HL-60 (cell line): ENCODE results near the gene TTYH3.

Source experiments
- DNase-seq, 2 experiments: peaks; one replicate each; pipeline ENCODE4 v3.0.0-alpha.2; 2010 to 2020; ENCODE audit warnings: low read depth in 1 of 2, low spot score in 1 of 2
- H3K27ac ChIP-seq: fragments of 250-450 bp; sonication (Bioruptor Pico); replicated peaks from 2 replicates; pipeline ENCODE4 v1.5.1; 2020; ENCODE audit warnings: mild to moderate bottlenecking, moderate library complexity
- H3K27me3 ChIP-seq: fragments of 250-450 bp; sonication (Bioruptor Pico); 2 replicates; pipeline ENCODE4 v1.5.1; 2021; ENCODE audit warnings: mild to moderate bottlenecking, moderate library complexity; ENCODE audit not compliant: insufficient read depth, poor library complexity, severe bottlenecking
- H3K4me3 ChIP-seq: replicated peaks from 2 replicates; pipeline ENCODE4 v1.5.1; 2011; ENCODE audit warnings: mild to moderate bottlenecking, control low read depth, low read length; ENCODE audit not compliant: insufficient read depth
- GABPA ChIP-seq: IDR thresholded peaks from 2 replicates; pipeline ENCODE4 v1.6.1; 2012; ENCODE audit warnings: low read depth
- POLR2AphosphoS5 ChIP-seq: IDR thresholded peaks from 2 replicates; pipeline ENCODE4 v1.6.1; 2012; ENCODE audit warnings: low read depth
- REST ChIP-seq: IDR thresholded peaks from 2 replicates; pipeline ENCODE4 v1.6.1; 2012; ENCODE audit warnings: low read depth; ENCODE audit not compliant: insufficient replicate concordance
- SPI1 ChIP-seq: IDR thresholded peaks from 2 replicates; pipeline ENCODE4 v1.6.1; 2012; ENCODE audit warnings: low read depth, mild to moderate bottlenecking, borderline replicate concordance
- TF ChIP-seq, protein P1 (sequence below): IDR thresholded peaks from one replicate; pipeline ENCODE4 v1.5.1; 2011; ENCODE audit warnings: low read length, control low read depth, inconsistent platforms; ENCODE audit not compliant: insufficient read depth

The TTYH3 gene

DNA sequence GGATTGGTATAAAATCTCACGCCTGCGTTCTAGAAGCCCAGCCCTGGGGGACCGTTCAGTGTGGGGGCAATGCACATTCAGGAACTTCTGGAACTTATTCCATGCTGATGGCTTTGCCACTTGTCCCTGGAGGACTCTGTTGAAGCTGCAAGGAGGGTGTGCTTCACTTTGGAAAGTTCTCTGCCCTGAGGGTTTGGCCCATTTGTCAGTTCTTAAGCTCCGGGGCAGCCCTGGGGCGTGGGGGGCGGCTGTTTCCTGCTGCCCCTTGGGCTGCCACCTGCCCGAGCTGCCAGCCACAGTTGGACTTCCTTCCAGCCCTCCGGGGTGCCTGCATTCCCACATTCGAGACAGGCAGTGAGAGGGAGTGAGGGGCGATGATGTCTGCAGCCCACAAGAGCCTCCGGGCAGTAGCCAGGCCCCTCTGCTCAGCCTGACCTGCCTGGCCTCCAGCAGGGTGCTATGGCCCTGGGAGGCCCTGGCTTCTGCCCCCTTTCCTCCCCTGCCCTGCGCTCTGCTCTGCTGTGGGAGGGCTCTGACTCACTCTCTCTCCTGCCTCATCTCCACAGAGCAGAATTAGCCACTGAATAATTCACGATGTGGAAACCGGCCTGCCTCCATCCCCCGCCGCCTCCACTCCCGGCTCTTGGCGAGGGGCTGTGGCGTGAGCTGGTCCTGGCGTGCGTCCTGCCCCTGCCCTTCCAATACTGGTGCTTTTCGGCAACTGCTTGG is 1.9 kb downstream of the TTYH3 start:
- Histone ChIP-seq H3K27me3 (no peaks in the 10 kb centered on the region), H3K27ac (peak overlapping the region; percentile 53), H3K4me3 (peak overlapping the region; percentile 84)
- DNase-seq = peak in 1 of 2 experiments; percentile 56
- TF ChIP-seq SPI1 = no peak

DNA sequence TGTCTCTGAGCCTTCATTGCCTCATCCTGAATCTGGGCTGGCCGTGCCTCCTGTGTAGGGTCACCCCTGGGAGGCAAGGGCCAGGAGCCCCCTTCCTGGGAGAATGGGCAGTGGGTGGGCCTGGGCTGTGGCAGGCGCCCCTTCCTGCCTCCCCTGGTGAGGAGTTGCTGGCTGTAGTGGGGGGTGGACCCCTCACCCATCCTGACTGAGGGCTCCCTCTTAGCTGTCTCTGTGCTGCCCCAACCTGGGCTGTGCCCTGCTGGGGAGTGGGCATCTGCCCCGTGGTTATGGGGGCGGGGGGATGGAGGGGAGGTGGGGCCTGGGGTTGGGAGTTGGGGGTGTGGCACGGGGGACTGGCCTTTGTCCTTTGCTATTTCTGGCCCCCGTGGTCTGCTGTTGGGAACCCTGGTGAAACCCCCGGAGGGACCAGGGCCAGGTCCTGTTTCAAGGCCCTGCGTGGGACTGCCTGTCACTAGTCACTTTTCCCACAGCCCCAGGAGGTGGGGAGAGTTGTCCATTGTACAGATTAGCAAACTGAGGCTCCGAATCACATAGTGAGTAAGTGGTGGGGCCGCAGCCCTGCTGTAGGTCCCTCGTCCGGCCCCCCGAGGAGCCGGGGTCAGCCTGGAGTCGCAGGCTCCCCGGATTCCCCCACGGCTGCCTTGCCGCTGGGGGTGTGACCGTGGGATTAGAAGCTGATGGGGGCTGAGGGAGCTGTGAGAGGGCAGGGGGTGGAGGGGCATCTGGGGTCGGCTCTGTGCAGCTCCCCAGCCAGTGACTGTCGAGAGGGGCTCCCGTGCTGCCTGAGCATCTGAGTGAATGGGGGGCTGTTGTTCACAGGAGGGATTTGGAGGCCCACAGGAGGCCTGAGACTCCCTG is 2.7 kb downstream of the TTYH3 start:
- no peaks in the 10 kb centered on the region for H3K27me3 ChIP-seq
- H3K27ac ChIP-seq = no peak overlapping the region
- peak overlapping the region; percentile 84 for H3K4me3 ChIP-seq
- no peak for DNase-seq
- TF ChIP-seq GABPA (no peak), REST (no peak), SPI1 (no peak), POLR2AphosphoS5 (no peak)
- TF ChIP-seq, protein P1, sequence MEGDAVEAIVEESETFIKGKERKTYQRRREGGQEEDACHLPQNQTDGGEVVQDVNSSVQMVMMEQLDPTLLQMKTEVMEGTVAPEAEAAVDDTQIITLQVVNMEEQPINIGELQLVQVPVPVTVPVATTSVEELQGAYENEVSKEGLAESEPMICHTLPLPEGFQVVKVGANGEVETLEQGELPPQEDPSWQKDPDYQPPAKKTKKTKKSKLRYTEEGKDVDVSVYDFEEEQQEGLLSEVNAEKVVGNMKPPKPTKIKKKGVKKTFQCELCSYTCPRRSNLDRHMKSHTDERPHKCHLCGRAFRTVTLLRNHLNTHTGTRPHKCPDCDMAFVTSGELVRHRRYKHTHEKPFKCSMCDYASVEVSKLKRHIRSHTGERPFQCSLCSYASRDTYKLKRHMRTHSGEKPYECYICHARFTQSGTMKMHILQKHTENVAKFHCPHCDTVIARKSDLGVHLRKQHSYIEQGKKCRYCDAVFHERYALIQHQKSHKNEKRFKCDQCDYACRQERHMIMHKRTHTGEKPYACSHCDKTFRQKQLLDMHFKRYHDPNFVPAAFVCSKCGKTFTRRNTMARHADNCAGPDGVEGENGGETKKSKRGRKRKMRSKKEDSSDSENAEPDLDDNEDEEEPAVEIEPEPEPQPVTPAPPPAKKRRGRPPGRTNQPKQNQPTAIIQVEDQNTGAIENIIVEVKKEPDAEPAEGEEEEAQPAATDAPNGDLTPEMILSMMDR = no peak

DNA sequence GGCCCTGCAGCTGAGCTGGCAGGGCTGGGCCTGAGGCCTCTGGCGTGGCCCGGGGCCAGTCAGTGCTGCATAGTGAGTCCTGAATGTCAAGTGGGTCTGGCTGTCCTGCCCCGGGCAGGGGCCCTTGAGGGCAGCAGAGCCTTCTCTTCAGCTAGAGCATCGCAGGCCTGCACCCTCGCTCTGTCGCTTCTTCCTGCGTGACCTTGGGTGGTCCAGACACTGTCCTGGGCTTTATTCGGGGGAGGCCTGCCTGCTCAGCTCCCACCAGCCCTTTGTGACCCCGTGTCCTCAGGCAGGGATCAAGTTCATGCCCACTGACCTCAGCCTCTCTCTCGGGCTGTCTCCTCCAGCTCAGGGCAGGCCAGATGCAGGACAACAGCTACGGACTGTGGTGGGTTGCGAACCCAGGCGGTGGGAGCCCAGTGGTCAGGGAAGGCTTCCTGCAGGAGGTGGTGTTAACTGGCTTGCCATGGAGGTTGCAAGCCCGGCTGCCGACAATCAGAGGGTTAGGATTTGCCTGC is 3.4 kb downstream of the TTYH3 start:
- TF ChIP-seq, protein P1 = no peak
- no peak for TF ChIP-seq REST
- no peak for TF ChIP-seq GABPA
- no peak for TF ChIP-seq SPI1
- no peak for TF ChIP-seq POLR2AphosphoS5
- Histone ChIP-seq H3K4me3 (no peak overlapping the region), H3K27ac (no peak overlapping the region), H3K27me3 (no peaks in the 10 kb centered on the region)
- no peak for DNase-seq
